Muscle layer of duodenum (tissue), 2 donors: ENCODE results near the gene TMEM132C.

Source experiments
- H3K27ac ChIP-seq: one replicate; pipeline ENCODE4 v1.7.0; 2013; ENCODE audit warnings: mild to moderate bottlenecking, low read length
- H3K27me3 ChIP-seq: one replicate; pipeline ENCODE4 v1.7.0; 2013; ENCODE audit warnings: low read depth, mild to moderate bottlenecking, control low read depth, low read length
- H3K36me3 ChIP-seq, 2 donors: one replicate each; pipeline ENCODE4 v1.7.0; 2013; ENCODE audit warnings: low read length in 2 of 2, control low read depth in 1 of 2, mild to moderate bottlenecking in 1 of 2; ENCODE audit not compliant: insufficient read depth in 2 of 2, control insufficient read depth in 1 of 2
- H3K4me1 ChIP-seq, 2 donors: one replicate each; pipeline ENCODE4 v1.7.0; 2013; ENCODE audit warnings: low read length in 2 of 2, mild to moderate bottlenecking in 2 of 2, control low read depth in 1 of 2, moderate library complexity in 1 of 2; ENCODE audit not compliant: insufficient read depth in 2 of 2, control insufficient read depth in 1 of 2
- H3K4me3 ChIP-seq, 2 donors: one replicate each; pipeline ENCODE4 v1.7.0; 2013; ENCODE audit warnings: low read length in 2 of 2, low read depth in 1 of 2, mild to moderate bottlenecking in 1 of 2
- H3K9me3 ChIP-seq, 2 donors: one replicate each; pipeline ENCODE4 v1.7.0; 2013; ENCODE audit warnings: low read length in 2 of 2, control low read depth in 1 of 2, mild to moderate bottlenecking in 1 of 2; ENCODE audit not compliant: control insufficient read depth in 1 of 2
- donor health status: healthy.

TMEM132C gene

GRCh38 chr12:128288896-128289295, 21.9 kb downstream of the TMEM132C start:
- no peak overlapping the region for H3K27ac ChIP-seq
- no peaks in the 10 kb centered on the region for H3K36me3 ChIP-seq
- H3K27me3 ChIP-seq: no peaks in the 10 kb centered on the region
- H3K9me3 ChIP-seq: no peaks in the 10 kb centered on the region
- H3K4me1 ChIP-seq: no peaks in the 10 kb centered on the region
- H3K4me3 ChIP-seq: no peak overlapping the region

DNA sequence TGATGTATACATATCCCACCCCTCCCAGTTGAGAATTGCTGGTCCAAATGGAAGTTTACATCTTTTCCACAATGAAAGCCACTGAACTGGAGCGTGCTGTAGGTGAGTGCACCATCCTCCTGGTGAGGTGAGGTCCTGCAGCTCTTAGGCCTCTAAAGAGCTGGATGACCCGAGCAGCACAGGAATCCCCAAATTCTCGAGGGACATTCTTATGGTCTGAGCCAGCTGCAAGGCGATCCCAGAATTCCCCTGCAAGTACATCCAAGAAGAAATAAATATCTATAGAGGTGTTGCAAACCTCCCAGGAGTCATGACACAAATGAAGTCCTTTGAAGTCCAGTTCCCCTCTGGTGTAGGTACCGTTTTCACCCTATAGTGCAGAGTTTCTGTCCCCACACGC, 24.0 kb downstream of the TMEM132C start:
- no peak overlapping the region for H3K27ac ChIP-seq
- H3K36me3 ChIP-seq: no peaks in the 10 kb centered on the region
- no peaks in the 10 kb centered on the region for H3K27me3 ChIP-seq
- no peak overlapping the region for H3K4me3 ChIP-seq
- H3K4me1 ChIP-seq: no peaks in the 10 kb centered on the region
- no peaks in the 10 kb centered on the region for H3K9me3 ChIP-seq

DNA sequence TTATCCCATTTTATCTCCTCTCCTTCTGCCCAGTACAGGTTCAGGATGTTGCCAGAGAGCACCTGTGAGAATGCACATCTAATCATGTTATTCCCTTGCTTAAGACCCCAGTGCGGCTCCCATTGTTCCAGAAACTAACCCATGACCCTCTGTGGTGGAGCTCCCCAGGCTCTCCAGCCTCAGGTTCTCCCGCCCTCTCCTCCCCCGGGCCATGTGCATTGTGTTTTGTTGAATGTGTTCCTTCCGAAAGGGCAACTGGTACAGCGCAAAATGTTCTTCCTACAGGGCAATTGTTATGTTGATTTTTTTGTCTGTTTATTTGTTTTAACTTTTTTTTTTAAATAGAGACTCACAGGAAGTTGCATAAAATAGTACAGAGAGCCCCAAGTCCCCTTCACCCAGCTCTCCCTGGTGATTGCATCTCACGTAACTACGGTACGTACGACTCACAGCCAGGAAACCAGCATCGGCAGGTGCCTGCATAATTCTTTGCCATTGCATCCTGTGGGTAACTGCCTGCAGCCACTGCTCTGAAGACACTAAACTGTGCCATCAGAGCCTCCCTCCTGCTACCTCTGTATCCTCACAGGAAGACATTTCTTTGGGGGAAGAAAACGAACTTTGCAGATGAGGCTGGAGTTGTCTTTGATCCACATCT, 31.2 kb downstream of the TMEM132C start:
- Histone ChIP-seq H3K4me1 (no peaks in the 10 kb centered on the region), H3K9me3 (no peaks in the 10 kb centered on the region), H3K27me3 (no peaks in the 10 kb centered on the region), H3K36me3 (no peaks in the 10 kb centered on the region), H3K27ac (no peak overlapping the region), H3K4me3 (no peak overlapping the region)

GRCh38 chr12:128305336-128305892, 38.4 kb downstream of the TMEM132C start:
- H3K27ac ChIP-seq: no peak overlapping the region
- no peaks in the 10 kb centered on the region for H3K9me3 ChIP-seq
- no peaks in the 10 kb centered on the region for H3K36me3 ChIP-seq
- H3K27me3 ChIP-seq: no peaks in the 10 kb centered on the region
- no peaks in the 10 kb centered on the region for H3K4me1 ChIP-seq
- no peak overlapping the region for H3K4me3 ChIP-seq

- Histone ChIP-seq H3K27me3 (no peaks in the 10 kb centered on the region), H3K27ac (no peak overlapping the region), H3K4me1 (no peaks in the 10 kb centered on the region), H3K36me3 (no peaks in the 10 kb centered on the region), H3K9me3 (no peaks in the 10 kb centered on the region), H3K4me3 (no peak overlapping the region)
Measured at GRCh38 chr12:128307791-128308190, 40.8 kb downstream of the TMEM132C start.

GRCh38 chr12:128312661-128313060, 45.7 kb downstream of the TMEM132C start:
- Histone ChIP-seq H3K9me3 (no peaks in the 10 kb centered on the region), H3K4me3 (no peak overlapping the region), H3K4me1 (no peaks in the 10 kb centered on the region), H3K36me3 (no peaks in the 10 kb centered on the region), H3K27ac (no peak overlapping the region), H3K27me3 (no peaks in the 10 kb centered on the region)

DNA sequence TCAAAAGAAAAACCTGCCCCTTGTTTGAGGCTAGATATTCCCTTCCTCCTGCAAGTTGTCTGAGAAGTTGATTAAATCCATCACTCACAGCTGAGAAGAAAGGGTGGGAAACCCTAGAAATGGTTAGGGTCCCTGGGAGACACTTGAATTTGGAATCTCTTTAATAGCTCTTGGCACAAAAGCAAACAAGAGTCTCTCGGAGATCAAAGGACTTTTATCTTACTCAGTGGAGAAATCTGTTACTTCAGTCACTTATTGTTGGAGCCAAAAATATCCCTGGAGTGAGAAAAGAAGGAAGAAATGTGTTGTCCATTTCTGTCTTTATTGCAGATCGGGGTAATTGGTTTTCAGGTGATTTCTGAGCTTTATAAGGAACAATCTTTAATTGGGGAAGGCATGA, 47.0 kb downstream of the TMEM132C start:
- H3K4me3 ChIP-seq: no peak overlapping the region
- H3K27ac ChIP-seq: no peak overlapping the region
- H3K36me3 ChIP-seq: no peaks in the 10 kb centered on the region
- H3K27me3 ChIP-seq: no peaks in the 10 kb centered on the region
- no peaks in the 10 kb centered on the region for H3K4me1 ChIP-seq
- no peaks in the 10 kb centered on the region for H3K9me3 ChIP-seq

DNA sequence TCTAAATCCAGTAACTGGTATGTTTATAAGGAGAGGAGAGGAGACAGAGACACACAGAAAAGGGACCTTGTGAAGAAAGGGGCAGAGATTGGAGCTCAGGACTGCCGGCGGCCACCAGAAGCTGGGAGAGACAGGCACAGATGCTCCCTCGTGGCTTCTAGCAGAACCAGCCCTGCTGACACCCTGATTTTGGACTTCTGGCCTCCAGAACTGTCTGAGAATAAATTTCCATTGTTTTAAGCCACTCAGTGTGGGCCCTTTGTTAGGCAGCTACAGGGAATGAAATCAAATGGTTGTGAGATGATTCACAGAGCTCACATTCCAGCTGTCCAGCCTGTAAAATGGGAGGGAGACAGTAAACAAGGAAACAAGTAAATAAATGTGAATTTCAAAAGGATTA, 47.6 kb downstream of the TMEM132C start:
- H3K4me1 ChIP-seq: no peaks in the 10 kb centered on the region
- no peaks in the 10 kb centered on the region for H3K27me3 ChIP-seq
- H3K27ac ChIP-seq: no peak overlapping the region

GRCh38 chr12:128316078-128316477, 49.1 kb downstream of the TMEM132C start:
- Histone ChIP-seq H3K4me1 (no peaks in the 10 kb centered on the region), H3K36me3 (no peaks in the 10 kb centered on the region), H3K27me3 (no peaks in the 10 kb centered on the region), H3K9me3 (no peaks in the 10 kb centered on the region), H3K4me3 (no peak overlapping the region), H3K27ac (no peak overlapping the region)

More for the DNA sequence above, 47.6 kb downstream of the TMEM132C start:
- H3K36me3 ChIP-seq: no peaks in the 10 kb centered on the region
- H3K9me3 ChIP-seq: no peaks in the 10 kb centered on the region
- H3K4me3 ChIP-seq: no peak overlapping the region

GRCh38 chr12:128316973-128317526, 50.1 kb downstream of the TMEM132C start:
- Histone ChIP-seq H3K27ac (no peak overlapping the region), H3K4me1 (no peaks in the 10 kb centered on the region), H3K27me3 (no peaks in the 10 kb centered on the region), H3K4me3 (no peak overlapping the region), H3K9me3 (peaks cover 0 to 5% of the 10 kb centered on the region in 2 donors), H3K36me3 (no peaks in the 10 kb centered on the region)

DNA sequence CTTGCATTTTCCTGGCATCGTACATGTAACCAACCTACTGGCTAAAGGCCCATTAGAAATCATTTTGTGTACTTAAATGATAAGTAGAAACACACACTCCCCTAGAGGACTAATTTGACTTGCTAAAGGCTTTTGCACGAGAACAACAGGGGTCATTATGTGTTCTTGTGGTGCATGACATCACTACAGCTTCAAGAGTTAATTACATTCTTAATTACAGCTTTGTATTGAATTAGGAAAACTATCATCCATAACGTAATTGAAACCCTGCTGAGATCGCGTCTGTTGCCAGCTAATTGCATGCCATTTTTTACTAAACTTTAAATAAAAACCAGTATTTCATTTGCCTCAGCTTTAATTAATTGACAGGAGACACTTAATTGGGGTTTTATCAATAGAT, 51.4 kb downstream of the TMEM132C start:
- Histone ChIP-seq H3K4me1 (no peaks in the 10 kb centered on the region), H3K9me3 (peaks cover 3 to 9% of the 10 kb centered on the region in 2 donors), H3K27me3 (no peaks in the 10 kb centered on the region), H3K4me3 (no peak overlapping the region), H3K27ac (no peak overlapping the region), H3K36me3 (no peaks in the 10 kb centered on the region)

GRCh38 chr12:128318946-128319345, 52.0 kb downstream of the TMEM132C start:
- H3K27me3 ChIP-seq: no peaks in the 10 kb centered on the region
- H3K9me3 ChIP-seq: peaks cover 3 to 9% of the 10 kb centered on the region in 2 donors
- no peak overlapping the region for H3K27ac ChIP-seq
- no peaks in the 10 kb centered on the region for H3K36me3 ChIP-seq
- no peaks in the 10 kb centered on the region for H3K4me1 ChIP-seq
- H3K4me3 ChIP-seq: no peak overlapping the region
